ENCODE results near the gene IP6K1. TPM values are rescaled to one million over a fixed set of nuclear protein-coding genes. Genes with fewer than 3 reads are reported as not detected.

Gene IP6K1
- total RNA-seq, 1 donor from 2014 or later = 46.4 TPM

DNA sequence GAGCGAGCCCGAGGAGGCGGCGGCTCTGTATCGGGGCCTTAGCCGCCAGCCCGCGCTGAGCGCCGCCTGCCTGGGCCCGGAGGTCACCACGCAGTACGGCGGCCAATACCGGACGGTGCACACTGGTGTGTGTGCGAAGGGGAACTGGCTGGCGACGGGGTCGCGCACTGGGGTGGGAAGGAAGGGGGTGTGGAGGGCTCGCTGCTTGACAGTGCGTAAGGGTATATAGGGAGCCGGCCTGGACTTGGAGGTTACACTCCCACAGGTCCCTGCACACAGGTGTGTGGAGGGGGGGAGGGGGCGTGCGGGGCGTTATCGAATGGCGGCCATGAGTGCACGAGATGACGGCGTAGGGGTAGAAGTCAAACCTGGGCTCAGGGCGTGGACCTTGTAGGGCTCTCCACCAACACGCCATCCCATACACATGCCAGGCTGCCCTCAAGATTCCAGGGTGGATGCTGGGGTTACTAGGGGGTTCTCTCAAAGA lies 111.8 kb downstream of the IP6K1 start:
- Mint-ChIP-seq H3K27ac (peak overlapping the region; percentile 43), H3K36me3 (peaks cover 7% of the 10 kb centered on the region), H3K27me3 (ENCODE audit: low read depth) (no peaks in the 10 kb centered on the region), H3K4me3 (peak overlapping the region; percentile 85), H3K9me3 (no peaks in the 10 kb centered on the region), H3K4me1 (peaks cover 20% of the 10 kb centered on the region)
- TF ChIP-seq, protein P1, sequence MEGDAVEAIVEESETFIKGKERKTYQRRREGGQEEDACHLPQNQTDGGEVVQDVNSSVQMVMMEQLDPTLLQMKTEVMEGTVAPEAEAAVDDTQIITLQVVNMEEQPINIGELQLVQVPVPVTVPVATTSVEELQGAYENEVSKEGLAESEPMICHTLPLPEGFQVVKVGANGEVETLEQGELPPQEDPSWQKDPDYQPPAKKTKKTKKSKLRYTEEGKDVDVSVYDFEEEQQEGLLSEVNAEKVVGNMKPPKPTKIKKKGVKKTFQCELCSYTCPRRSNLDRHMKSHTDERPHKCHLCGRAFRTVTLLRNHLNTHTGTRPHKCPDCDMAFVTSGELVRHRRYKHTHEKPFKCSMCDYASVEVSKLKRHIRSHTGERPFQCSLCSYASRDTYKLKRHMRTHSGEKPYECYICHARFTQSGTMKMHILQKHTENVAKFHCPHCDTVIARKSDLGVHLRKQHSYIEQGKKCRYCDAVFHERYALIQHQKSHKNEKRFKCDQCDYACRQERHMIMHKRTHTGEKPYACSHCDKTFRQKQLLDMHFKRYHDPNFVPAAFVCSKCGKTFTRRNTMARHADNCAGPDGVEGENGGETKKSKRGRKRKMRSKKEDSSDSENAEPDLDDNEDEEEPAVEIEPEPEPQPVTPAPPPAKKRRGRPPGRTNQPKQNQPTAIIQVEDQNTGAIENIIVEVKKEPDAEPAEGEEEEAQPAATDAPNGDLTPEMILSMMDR (IDR thresholded peaks at IDR 0.05; ENCODE audit: unreplicated experiment) = no peak
- DNase-seq (ENCODE audit: low spot score in 2 of 2, unreplicated experiment in 2 of 2) = no peak

Small RNAs within 50 kb of the gene (microRNA-seq; reads per million reads assigned to microRNA genes)
- 1.5 reads per million for gene MIR5193

Other genes starting within 250 kb of the IP6K1 start
- gene BSN, start 232.1 kb downstream of the IP6K1 start, total RNA-seq = 0.67 to 0.75 TPM (median 0.69 TPM) in 3 replicates
- gene APEH, start 112.2 kb downstream of the IP6K1 start, total RNA-seq = 111 to 118 TPM (median 115 TPM) in 3 replicates
- gene MST1, start 97.1 kb downstream of the IP6K1 start, total RNA-seq = 101 to 109 TPM (median 103 TPM) in 3 replicates
- gene RNF123, start 97.0 kb downstream of the IP6K1 start, total RNA-seq = 57.3 to 59.2 TPM (median 57.5 TPM) in 3 replicates
- 0.78 to 0.95 TPM in 2 of 3 replicates, not detected in the other for gene AMIGO3, start 66.9 kb downstream of the IP6K1 start, total RNA-seq
- 32.3 to 33.9 TPM (median 32.7 TPM) in 3 replicates for gene GMPPB, start 62.6 kb downstream of the IP6K1 start, total RNA-seq
- gene CDHR4, start 13.3 kb upstream of the IP6K1 start, total RNA-seq = 0.27 to 0.42 TPM in 2 of 3 replicates, not detected in the other
- gene INKA1, start 16.7 kb upstream of the IP6K1 start, total RNA-seq = 7.7 to 9.4 TPM (median 8.4 TPM) in 3 replicates
- 133 to 144 TPM (median 139 TPM) in 3 replicates for gene UBA7, start 27.4 kb upstream of the IP6K1 start, total RNA-seq
- 10.4 to 15.0 TPM (median 10.6 TPM) in 3 replicates for gene TRAIP, start 70.0 kb upstream of the IP6K1 start, total RNA-seq
- 0.14 to 0.58 TPM in 2 of 3 replicates, not detected in the other for gene CAMKV, start 83.4 kb upstream of the IP6K1 start, total RNA-seq
- 3.8 to 7.0 TPM (median 4.3 TPM) in 3 replicates for gene MST1R, start 117.3 kb upstream of the IP6K1 start, total RNA-seq
- 5.7 to 6.2 TPM (median 5.7 TPM) in 3 replicates for gene MON1A, start 143.3 kb upstream of the IP6K1 start, total RNA-seq
- gene RBM6, start 153.6 kb upstream of the IP6K1 start, total RNA-seq = 158 to 162 TPM (median 159 TPM) in 3 replicates

All from mesothelial cell of epicardium (in vitro differentiated cells).